Chondrocyte (in vitro differentiated cells): Measurements from ENCODE around the gene USP14. TPM values are rescaled to one million over a fixed set of nuclear protein-coding genes. Genes with fewer than 3 reads are reported as not detected.
"Not testable (repeated sequence)": the region's sequence is repeated elsewhere in the genome, so short reads cannot be mapped to it uniquely, and the experiment has no call there.

Source experiments
- DNase-seq: peaks from one replicate; pipeline ENCODE4 v3.0.0; 2021; ENCODE audit warnings: mixed read lengths, low spot score
- H3K27ac Mint-ChIP-seq: one replicate; pipeline ENCODE4 v1.8.0; 2021; ENCODE audit warnings: mild to moderate bottlenecking, moderate library complexity, mixed read lengths; ENCODE audit not compliant: unreplicated experiment
- H3K27me3 Mint-ChIP-seq: 2 replicates; pipeline ENCODE4 v1.8.0; 2021; ENCODE audit warnings: low read depth, mixed read lengths
- H3K36me3 Mint-ChIP-seq: 2 replicates; pipeline ENCODE4 v1.8.0; 2021; ENCODE audit warnings: low read depth, mixed read lengths
- H3K4me1 Mint-ChIP-seq: 2 replicates; pipeline ENCODE4 v1.8.0; 2021; ENCODE audit warnings: low read depth, mild to moderate bottlenecking, mixed read lengths
- H3K4me3 Mint-ChIP-seq: one replicate; pipeline ENCODE4 v1.8.0; 2021; ENCODE audit warnings: mild to moderate bottlenecking, moderate library complexity, mixed read lengths; ENCODE audit not compliant: unreplicated experiment
- H3K9me3 Mint-ChIP-seq: 2 replicates; pipeline ENCODE4 v1.8.0; 2021; ENCODE audit warnings: low read depth, mixed read lengths
- total RNA-seq: library from RNA; stranded (reverse); gene quantifications from 3 replicates; pipeline ENCODE4 v1.2.1, GENCODE V29; 2021
- TF ChIP-seq, protein P1 (sequence below): fragments of 200-600 bp; sonication (generic); IDR thresholded peaks from 2 replicates; pipeline ENCODE4 v1.5.0; 2021; ENCODE audit warnings: antibody characterized with exemption, mild to moderate bottlenecking, moderate library complexity

Gene USP14
- total RNA-seq, 1 donor from 2014 or later = 76.7 TPM

DNA sequence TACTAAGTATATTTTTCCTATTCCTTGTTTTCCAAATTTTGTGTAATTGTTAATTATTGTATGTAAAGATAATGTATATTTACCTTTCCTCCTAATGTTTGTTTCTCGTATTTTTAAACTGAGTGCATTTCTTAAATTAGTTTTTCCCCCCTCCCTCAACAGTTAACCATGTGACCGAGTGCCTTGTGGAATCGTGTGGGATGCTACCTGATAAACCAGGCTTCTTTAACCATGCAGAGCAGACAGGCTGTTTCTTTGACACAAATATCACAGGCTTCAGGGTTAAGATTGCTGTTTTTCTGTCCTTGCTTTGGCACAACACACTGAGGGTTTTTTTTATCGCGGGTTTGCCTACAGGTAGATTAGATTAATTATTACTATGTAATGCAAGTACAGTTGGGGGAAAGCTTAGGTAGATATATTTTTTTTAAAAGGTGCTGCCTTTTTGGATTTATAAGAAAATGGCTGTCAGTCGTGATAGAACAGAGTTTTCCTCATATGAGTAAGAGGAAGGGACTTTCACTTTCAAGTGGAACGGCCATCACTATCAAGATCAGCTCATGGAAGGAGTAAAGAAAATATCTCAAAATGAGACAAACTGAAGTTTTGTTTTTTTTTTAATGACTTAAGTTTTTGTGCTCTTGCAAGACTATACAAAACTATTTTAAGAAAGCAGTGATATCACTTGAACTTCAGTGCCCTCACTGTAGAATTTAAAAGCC is 37.7 kb upstream of the USP14 start:
- H3K36me3 Mint-ChIP-seq, H3K27ac Mint-ChIP-seq, DNase-seq: not testable (repeated sequence)

DNA sequence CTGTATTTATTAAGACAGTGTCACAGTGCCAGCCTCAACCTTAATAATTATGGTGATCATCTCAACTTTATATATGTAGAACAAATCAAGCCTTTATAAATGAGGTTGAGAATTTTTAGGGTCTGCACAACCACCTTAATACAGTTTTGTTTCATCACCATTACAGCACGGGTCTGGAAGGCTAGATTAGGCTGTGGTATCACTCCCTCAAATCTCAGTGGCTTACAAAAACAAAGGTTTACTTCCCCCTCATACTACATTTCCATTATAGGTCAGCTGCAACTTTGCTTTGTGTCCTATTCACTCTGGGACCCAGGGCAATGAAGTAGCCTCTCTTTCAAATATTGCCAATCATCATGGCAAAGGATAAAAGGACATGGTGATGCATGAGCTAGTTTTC is 23.3 kb upstream of the USP14 start:
- no peak for DNase-seq
- no peaks in the 10 kb centered on the region for H3K27me3 Mint-ChIP-seq
- no peak overlapping the region for H3K27ac Mint-ChIP-seq
- no peak overlapping the region for H3K4me3 Mint-ChIP-seq
- TF ChIP-seq, protein P1, sequence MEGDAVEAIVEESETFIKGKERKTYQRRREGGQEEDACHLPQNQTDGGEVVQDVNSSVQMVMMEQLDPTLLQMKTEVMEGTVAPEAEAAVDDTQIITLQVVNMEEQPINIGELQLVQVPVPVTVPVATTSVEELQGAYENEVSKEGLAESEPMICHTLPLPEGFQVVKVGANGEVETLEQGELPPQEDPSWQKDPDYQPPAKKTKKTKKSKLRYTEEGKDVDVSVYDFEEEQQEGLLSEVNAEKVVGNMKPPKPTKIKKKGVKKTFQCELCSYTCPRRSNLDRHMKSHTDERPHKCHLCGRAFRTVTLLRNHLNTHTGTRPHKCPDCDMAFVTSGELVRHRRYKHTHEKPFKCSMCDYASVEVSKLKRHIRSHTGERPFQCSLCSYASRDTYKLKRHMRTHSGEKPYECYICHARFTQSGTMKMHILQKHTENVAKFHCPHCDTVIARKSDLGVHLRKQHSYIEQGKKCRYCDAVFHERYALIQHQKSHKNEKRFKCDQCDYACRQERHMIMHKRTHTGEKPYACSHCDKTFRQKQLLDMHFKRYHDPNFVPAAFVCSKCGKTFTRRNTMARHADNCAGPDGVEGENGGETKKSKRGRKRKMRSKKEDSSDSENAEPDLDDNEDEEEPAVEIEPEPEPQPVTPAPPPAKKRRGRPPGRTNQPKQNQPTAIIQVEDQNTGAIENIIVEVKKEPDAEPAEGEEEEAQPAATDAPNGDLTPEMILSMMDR = no peak
- H3K9me3 Mint-ChIP-seq = peaks cover 4% of the 10 kb centered on the region
- H3K36me3 Mint-ChIP-seq = no peaks in the 10 kb centered on the region
- H3K4me1 Mint-ChIP-seq = no peaks in the 10 kb centered on the region

More for the DNA sequence above, 37.7 kb upstream of the USP14 start:
- H3K4me1 Mint-ChIP-seq, H3K9me3 Mint-ChIP-seq, H3K4me3 Mint-ChIP-seq, H3K27me3 Mint-ChIP-seq: not testable (repeated sequence)

DNA sequence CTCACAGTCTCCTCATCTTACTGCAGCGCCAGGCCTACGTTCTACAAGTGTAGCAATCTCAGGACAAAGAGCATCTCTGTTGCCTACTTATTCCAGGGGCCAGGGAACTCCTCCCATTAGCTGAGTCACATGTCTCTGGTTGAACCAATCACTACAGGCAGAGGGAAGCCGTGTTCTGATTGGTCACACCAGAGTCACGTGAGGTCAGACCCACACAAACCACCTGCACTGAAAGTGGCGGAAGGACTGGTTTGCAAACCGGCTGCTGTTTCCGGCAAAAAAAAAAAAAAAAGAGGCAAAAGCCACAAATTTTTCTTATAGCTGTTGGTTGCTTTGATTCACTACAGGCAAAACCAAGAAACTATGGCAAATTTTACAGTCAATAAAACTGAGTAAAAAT is 21.9 kb upstream of the USP14 start:
- no peaks in the 10 kb centered on the region for H3K9me3 Mint-ChIP-seq
- TF ChIP-seq, protein P1 = no peak
- H3K4me1 Mint-ChIP-seq = no peaks in the 10 kb centered on the region
- no peak for DNase-seq
- no peak overlapping the region for H3K4me3 Mint-ChIP-seq
- H3K36me3 Mint-ChIP-seq = no peaks in the 10 kb centered on the region
- H3K27me3 Mint-ChIP-seq = no peaks in the 10 kb centered on the region
- H3K27ac Mint-ChIP-seq = no peak overlapping the region

DNA sequence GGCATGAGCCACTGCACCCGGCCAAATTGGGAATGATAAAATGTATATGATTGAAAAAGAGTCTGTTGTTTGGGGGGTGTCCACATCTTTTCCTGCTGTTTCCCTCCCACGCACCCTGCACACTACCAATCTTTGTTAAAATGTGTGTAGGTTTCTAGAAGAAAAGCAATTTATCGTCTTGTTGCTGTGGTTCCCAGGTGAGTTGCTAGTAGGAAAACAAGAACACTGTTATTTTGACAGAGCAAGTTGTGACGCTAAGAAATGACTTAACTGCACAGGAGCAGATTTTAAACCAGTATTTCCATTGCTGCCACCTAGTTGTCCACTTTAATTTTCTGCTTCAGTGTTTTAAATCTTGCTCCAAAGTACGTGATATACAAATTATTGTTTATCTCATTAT is 21.0 kb upstream of the USP14 start:
- no peaks in the 10 kb centered on the region for H3K4me1 Mint-ChIP-seq
- no peaks in the 10 kb centered on the region for H3K27me3 Mint-ChIP-seq
- no peak overlapping the region for H3K27ac Mint-ChIP-seq
- DNase-seq = no peak
- H3K36me3 Mint-ChIP-seq = no peaks in the 10 kb centered on the region
- no peak overlapping the region for H3K4me3 Mint-ChIP-seq
- TF ChIP-seq, protein P1 = no peak
- H3K9me3 Mint-ChIP-seq = no peaks in the 10 kb centered on the region

DNA sequence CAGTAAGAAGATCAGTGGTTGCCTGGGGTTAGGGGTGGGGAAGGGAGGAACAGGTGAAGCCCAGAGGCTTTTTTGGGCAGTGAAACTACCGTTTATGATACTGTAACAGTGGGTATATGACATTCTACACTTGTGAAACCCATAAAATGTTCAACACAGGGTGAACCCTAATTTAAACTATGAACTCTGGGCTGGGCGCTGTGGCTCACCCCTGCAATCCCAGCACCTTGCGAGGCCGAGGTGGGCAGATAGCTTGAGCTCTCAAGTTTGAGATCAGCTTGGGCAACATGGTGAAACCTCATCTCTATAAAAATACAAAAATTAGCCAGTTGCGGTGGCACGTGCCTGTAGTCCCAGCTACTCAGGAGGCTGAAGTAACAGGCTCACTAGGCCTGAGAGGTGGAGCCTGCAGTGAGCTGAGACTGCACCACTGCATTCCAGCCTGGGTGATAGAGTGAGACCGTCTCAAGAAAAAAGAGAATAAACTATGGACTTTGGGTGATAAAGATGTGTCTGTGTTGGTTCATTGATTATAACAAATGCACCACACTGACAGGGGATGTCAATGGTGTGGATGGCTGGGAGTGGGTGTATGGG is 17.6 kb upstream of the USP14 start:
- no peaks in the 10 kb centered on the region for H3K4me1 Mint-ChIP-seq
- no peaks in the 10 kb centered on the region for H3K27me3 Mint-ChIP-seq
- no peak overlapping the region for H3K4me3 Mint-ChIP-seq
- H3K9me3 Mint-ChIP-seq = no peaks in the 10 kb centered on the region
- TF ChIP-seq, protein P1 = no peak
- no peak for DNase-seq
- no peaks in the 10 kb centered on the region for H3K36me3 Mint-ChIP-seq
- H3K27ac Mint-ChIP-seq = no peak overlapping the region

DNA sequence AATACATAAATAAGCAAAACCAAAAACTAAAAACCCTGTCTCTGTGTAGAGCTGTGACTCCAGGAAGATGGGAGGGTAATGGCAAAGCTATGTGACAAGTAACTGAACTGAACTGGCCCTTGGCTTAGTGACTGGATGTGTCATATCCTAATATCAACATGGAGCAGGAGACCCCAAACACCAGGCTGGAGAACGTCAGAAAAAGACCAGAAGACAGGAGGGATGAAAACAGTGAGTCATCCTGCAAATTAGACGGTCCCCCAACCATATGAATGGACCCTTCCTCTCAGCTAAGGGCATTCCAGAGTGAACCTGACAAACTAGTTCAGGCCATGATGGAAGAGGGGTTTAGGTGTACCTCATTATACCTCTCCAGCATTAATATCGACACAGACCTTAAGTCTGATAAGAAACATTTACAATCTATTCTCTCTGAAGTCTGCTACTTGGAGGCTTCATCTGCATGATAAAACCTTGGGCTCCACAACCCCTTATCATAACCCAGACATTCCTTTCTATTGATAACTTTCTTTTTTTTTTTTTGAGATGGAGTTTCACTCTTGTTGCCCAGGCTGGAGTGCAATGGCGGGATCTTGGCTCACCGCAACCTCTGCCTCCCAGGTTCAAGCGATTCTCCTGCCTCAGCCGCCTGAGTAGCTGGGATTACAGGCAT is 15.6 kb upstream of the USP14 start:
- not testable (repeated sequence) for H3K36me3 Mint-ChIP-seq, H3K4me1 Mint-ChIP-seq, H3K4me3 Mint-ChIP-seq, DNase-seq, H3K27ac Mint-ChIP-seq, H3K9me3 Mint-ChIP-seq, H3K27me3 Mint-ChIP-seq
